Measurements from ENCODE around the gene OR1J1.

The OR1J1 gene

GRCh38 chr9:122442568-122442967 is 35.2 kb downstream of the OR1J1 start:
- Histone ChIP-seq H3K4me1 (ENCODE audit: control insufficient read depth, insufficient read depth, low read length) (peaks cover 5% of the 10 kb centered on the region), H3K4me3 (ENCODE audit: low read length) (no peak overlapping the region), H3K9ac (ENCODE audit: low read length) (no peak overlapping the region), H3K27me3 (ENCODE audit: control insufficient read depth, insufficient read depth, low read length) (no peaks in the 10 kb centered on the region), H3K9me3 (ENCODE audit: control insufficient read depth, low read length) (no peaks in the 10 kb centered on the region), H3K36me3 (ENCODE audit: control insufficient read depth, insufficient read depth, low read length) (no peaks in the 10 kb centered on the region)
